K562 (cell line): Measurements from ENCODE around the gene OCA2. TPM values are rescaled to one million over a fixed set of nuclear protein-coding genes. Genes with fewer than 3 reads are reported as not detected.

ENCODE experiments used
- ATAC-seq: fragments of 200-7000 bp; cut with Tn5 transposase; 3 replicates; pipeline ENCODE4 v1.9.1; 2020; ENCODE audit warnings: moderate library complexity
- BruUV-seq: library from RNA; stranded (reverse); fragments of 400-500 nt; replicated peaks from 2 replicates; lab custom pipeline; 2021; lab: Mats Ljungman, UMichigan
- CTCF ChIA-PET: fragments of 300-600 bp; formaldehyde crosslinking; extraction: SDS; loops from one replicate; lab custom pipeline; 2021; ENCODE audit warnings: low intra/inter-chr PET ratio; lab: Yijun Ruan, JAX
- POLR2A ChIA-PET: fragments of 300-600, 350-650 bp; sonication (Branson Sonifier 250); formaldehyde crosslinking; extraction: SDS; loops from one replicate; lab custom pipeline; 2021; ENCODE audit warnings: antibody characterized with exemption, inconsistent platforms; lab: Yijun Ruan, JAX
- DNase-seq, 4 experiments: peaks; one replicate each; pipeline versions ENCODE4 v3.0.0 to v3.0.0-alpha.2; 2011 to 2018; ENCODE audit warnings: low spot score in 3 of 4, mixed read lengths in 3 of 4; ENCODE audit errors: extremely low read depth in 1 of 4
- FAIRE-seq: peaks from 2 replicates; lab custom pipeline; 2011; peaks lifted over from hg19 to GRCh38; lab: Jason Lieb, UNC
- H2AFZ ChIP-seq: 2 replicates; pipeline ENCODE4 v1.6.0; 2011; ENCODE audit warnings: low read depth, low read length, control low read depth, inconsistent platforms
- H3K27ac ChIP-seq: fragments of 200-600 bp; 3 replicates; pipeline ENCODE4 v1.8.0; 2011; ENCODE audit warnings: low read depth, mild to moderate bottlenecking, control low read depth, inconsistent platforms, low read length, moderate library complexity, mixed read lengths; ENCODE audit errors: extremely low read depth
- H3K27me3 ChIP-seq, 2 experiments: fragments of 300-600 bp in 1 of 2; 2 replicates in 1 of 2; 3 replicates in 1 of 2; pipeline versions ENCODE4 v1.6.0 to v1.8.0; 2011; ENCODE audit warnings: inconsistent platforms in 2 of 2, low read length in 2 of 2, mild to moderate bottlenecking in 1 of 2, mixed read lengths in 1 of 2, moderate library complexity in 1 of 2; ENCODE audit not compliant: control insufficient read depth in 2 of 2, insufficient read depth in 2 of 2
- H3K36me3 ChIP-seq: fragments of 300-600 bp; 3 replicates; pipeline ENCODE4 v1.8.0; 2011; ENCODE audit warnings: mild to moderate bottlenecking, low read length, inconsistent platforms; ENCODE audit not compliant: control insufficient read depth, insufficient read depth
- H3K4me1 ChIP-seq, 2 experiments: fragments of 200-600 bp in 1 of 2; replicated peaks in 1 of 2; 2 replicates in 1 of 2; 3 replicates in 1 of 2; pipeline versions ENCODE4 v1.5.1 to v1.8.0; 2011; ENCODE audit warnings: inconsistent platforms in 2 of 2, low read length in 2 of 2, mild to moderate bottlenecking in 1 of 2, mixed read lengths in 1 of 2, moderate library complexity in 1 of 2; ENCODE audit not compliant: control insufficient read depth in 2 of 2, insufficient read depth in 2 of 2
- H3K4me2 ChIP-seq: 2 replicates; pipeline ENCODE4 v1.6.1; 2011; ENCODE audit warnings: low read length, control low read depth, inconsistent platforms, mixed read lengths; ENCODE audit not compliant: insufficient read depth
- H3K4me3 ChIP-seq: fragments of 200-600 bp; sonication (generic), shearing (Covaris generic); 2 replicates; pipeline ENCODE4 v1.5.1; 2016; ENCODE audit warnings: control low read depth, inconsistent platforms
- H3K79me2 ChIP-seq: fragments of 200-600 bp; 3 replicates; pipeline ENCODE4 v1.8.0; 2011; ENCODE audit warnings: low read length, inconsistent platforms; ENCODE audit not compliant: control insufficient read depth, insufficient read depth
- H3K9ac ChIP-seq, 2 experiments: 2 replicates each; pipeline versions ENCODE4 v1.6.0 to v1.6.1; 2011; ENCODE audit warnings: low read depth in 2 of 2, low read length in 2 of 2, control low read depth in 1 of 2, inconsistent platforms in 1 of 2, mild to moderate bottlenecking in 1 of 2, mixed read lengths in 1 of 2; ENCODE audit not compliant: insufficient read depth in 1 of 2
- H3K9me1 ChIP-seq: one replicate; pipeline ENCODE4 v1.6.0; 2011; ENCODE audit warnings: inconsistent platforms, mild to moderate bottlenecking, low read length, moderate library complexity; ENCODE audit not compliant: control insufficient read depth, insufficient read depth
- H3K9me3 ChIP-seq: replicated peaks from 2 replicates; pipeline ENCODE4 v1.5.1; 2011; ENCODE audit warnings: low read depth, low read length, inconsistent platforms; ENCODE audit not compliant: control insufficient read depth, insufficient read depth
- H4K20me1 ChIP-seq: replicated peaks from 2 replicates; pipeline ENCODE4 v1.6.1; 2011; ENCODE audit warnings: low read length, inconsistent platforms, mixed read lengths; ENCODE audit not compliant: control insufficient read depth, insufficient read depth
- CREBBP ChIP-seq: IDR thresholded peaks from one replicate; pipeline ENCODE4 v1.6.1; 2012; ENCODE audit warnings: low read depth, mild to moderate bottlenecking, control low read depth, inconsistent platforms, low read length
- FOS ChIP-seq: IDR thresholded peaks from 3 replicates; pipeline ENCODE4 v1.6.1; 2011; ENCODE audit not compliant: insufficient read length; ENCODE audit errors: extremely low read depth
- GATAD2A ChIP-seq: fragments of 450-650 bp; IDR thresholded peaks from 2 replicates; pipeline ENCODE4 v1.6.1; 2017
- GTF2B ChIP-seq: IDR thresholded peaks from 2 replicates; pipeline ENCODE4 v1.6.1; 2011; ENCODE audit not compliant: insufficient read length; ENCODE audit errors: extremely low read depth
- MTA2 ChIP-seq: fragments of 450-650 bp; IDR thresholded peaks from 2 replicates; pipeline ENCODE4 v1.6.1; 2016; ENCODE audit warnings: low read depth
- NCOA4 ChIP-seq: fragments of 450-650 bp; IDR thresholded peaks from 2 replicates; pipeline ENCODE4 v1.6.1; 2018; ENCODE audit warnings: mild to moderate bottlenecking; ENCODE audit not compliant: partially characterized antibody
- NFATC3 ChIP-seq: fragments of 450-650 bp; IDR thresholded peaks from 2 replicates; pipeline ENCODE4 v1.6.1; 2017; ENCODE audit warnings: mild to moderate bottlenecking
- NFE2 ChIP-seq: IDR thresholded peaks from 2 replicates; pipeline ENCODE4 v1.6.1; 2014; ENCODE audit warnings: antibody characterized with exemption, low read depth
- RBM25 ChIP-seq: fragments of 200-400 bp; formaldehyde crosslinking; IDR thresholded peaks from 2 replicates; pipeline ENCODE4 v1.6.1; 2018; ENCODE audit warnings: low read length, low read depth, moderate library complexity; ENCODE audit not compliant: severe bottlenecking
- ZNF143 ChIP-seq: sonication (generic); formaldehyde crosslinking; IDR thresholded peaks from 2 replicates; pipeline ENCODE4 v1.9.0; 2022; ENCODE audit warnings: mild to moderate bottlenecking, missing genetic modification reagents
- ZNF212 ChIP-seq: fragments of 450-650 bp; formaldehyde crosslinking; IDR thresholded peaks from 2 replicates; pipeline ENCODE4 v1.4.0; 2020; ENCODE audit warnings: mild to moderate bottlenecking
- ZNF354B ChIP-seq: fragments of 250-450 bp; sonication (Bioruptor Pico); IDR thresholded peaks from 2 replicates; pipeline ENCODE4 v1.4.0; 2020
- ZNF445 ChIP-seq: fragments of 250-450 bp; sonication (Bioruptor Pico); IDR thresholded peaks from 2 replicates; pipeline ENCODE4 v1.4.0; 2020; ENCODE audit warnings: low read depth, mild to moderate bottlenecking, moderate library complexity
- WGBS: fragments of 100-300 bp; shearing (Covaris generic); methylation state at CpG from one replicate; pipeline ENCODE4 v1.1.6; 2016; ENCODE audit warnings: low coverage, mixed read lengths; ENCODE audit not compliant: insufficient coverage; ENCODE audit errors: missing lambda C conversion rate; 5-methylcytosine and 5-hydroxymethylcytosine counted together
- in situ Hi-C: fragments of 300-500 bp; cut with MboI; formaldehyde crosslinking; loops from 4 replicates; pipeline ENCODE4 v1.15.0; 2018; ENCODE audit warnings: inconsistent platforms, mixed read lengths
- intact Hi-C: fragments of 100-400 bp; cut with micrococcal nuclease; formaldehyde crosslinking; loops from 2 replicates; pipeline ENCODE4 v1.14.2; 2022
- polyA plus RNA-seq, 8 experiments: library from polyadenylated mRNA; depleted of rRNA in 4 of 8; stranded (reverse) in 5 of 8; unstranded in 3 of 8; fragments of >200 nt; fragmentation: Nextera tagmentation in 2 of 8; fragmentation: Illumina TruSeq in 1 of 8; extraction: Ambion mirVana in 2 of 8; extraction: Trizol in 1 of 8; gene quantifications; 2 replicates each; pipeline versions ENCODE4 v1.2.1 to v1.2.3, GENCODE V29; 2011 to 2014; ENCODE audit warnings: inconsistent platforms in 1 of 8, missing spikeins in 1 of 8
- total RNA-seq, 7 experiments: library from RNA; depleted of rRNA in 6 of 7; stranded (reverse); fragments of >200 nt in 6 of 7; fragmentation: Illumina TruSeq in 2 of 7; extraction: Trizol in 2 of 7; gene quantifications; 2 replicates each; pipeline versions ENCODE4 v1.2.1 to v1.2.3, GENCODE V29; 2011 to 2021; ENCODE audit warnings: low replicate concordance in 1 of 7
- TF ChIP-seq, protein P1 (sequence below): fragments of 250-450 bp; sonication (Bioruptor Pico); IDR thresholded peaks from 2 replicates; pipeline ENCODE4 v1.4.0; 2020; ENCODE audit warnings: mild to moderate bottlenecking

The OCA2 gene
- total and polyA plus RNA-seq, 9 of the 15 experiments (the other 6 are each of a cell fraction or from before 2014, with no cell fraction given), result 0.07 to 0.59 (median 0.17) TPM; not detected in 1

GRCh38 chr15:27866505-27867165 lies 232.5 kb downstream of the OCA2 start (continued):
- no peak for TF ChIP-seq GTF2B
- TF ChIP-seq ZNF143, result no peak
- TF ChIP-seq ZNF212, result no peak
- no peak for TF ChIP-seq NFE2
- no peak for TF ChIP-seq GATAD2A
- no peak for TF ChIP-seq RBM25
- no peak for TF ChIP-seq CREBBP
- no peak for TF ChIP-seq FOS

- Histone ChIP-seq H3K9me3 (no peaks in the 10 kb centered on the region), H4K20me1 (peaks cover 2% of the 10 kb centered on the region; the same call in 1 of the 2 replicates), H3K79me2 (no peaks in the 10 kb centered on the region), H3K27ac (no peak overlapping the region), H3K36me3 (no peaks in the 10 kb centered on the region), H3K4me1 (no peaks in the 10 kb centered on the region), H3K9ac (no peak overlapping the region), H3K9me1 (no peaks in the 10 kb centered on the region), H3K27me3 (peaks cover 5 to 63% of the 10 kb centered on the region in 2 experiments; a peak in 4 of 5 replicates), H3K4me3 (no peak overlapping the region), H3K4me2 (no peak overlapping the region), H2AFZ (no peak overlapping the region)
- ChIA-PET POLR2A (interaction anchor here (1.1 kb wide), 1 partner anchor 46 kb away, joined by 3 read pairs; no protein-coding TSS in a partner anchor), CTCF (no interaction called here)
- FAIRE-seq (no peak), DNase-seq (no peak), ATAC-seq (no peak)
- in situ Hi-C loops (no loop called here), intact Hi-C loops (no loop called here)
- no peak for TF ChIP-seq ZNF354B
- TF ChIP-seq, protein P1, sequence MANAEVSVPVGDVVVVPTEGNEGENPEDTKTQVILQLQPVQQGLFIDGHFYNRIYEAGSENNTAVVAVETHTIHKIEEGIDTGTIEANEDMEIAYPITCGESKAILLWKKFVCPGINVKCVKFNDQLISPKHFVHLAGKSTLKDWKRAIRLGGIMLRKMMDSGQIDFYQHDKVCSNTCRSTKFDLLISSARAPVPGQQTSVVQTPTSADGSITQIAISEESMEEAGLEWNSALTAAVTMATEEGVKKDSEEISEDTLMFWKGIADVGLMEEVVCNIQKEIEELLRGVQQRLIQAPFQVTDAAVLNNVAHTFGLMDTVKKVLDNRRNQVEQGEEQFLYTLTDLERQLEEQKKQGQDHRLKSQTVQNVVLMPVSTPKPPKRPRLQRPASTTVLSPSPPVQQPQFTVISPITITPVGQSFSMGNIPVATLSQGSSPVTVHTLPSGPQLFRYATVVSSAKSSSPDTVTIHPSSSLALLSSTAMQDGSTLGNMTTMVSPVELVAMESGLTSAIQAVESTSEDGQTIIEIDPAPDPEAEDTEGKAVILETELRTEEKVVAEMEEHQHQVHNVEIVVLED, result no peak
- no peak for TF ChIP-seq NFATC3
- no peak for TF ChIP-seq MTA2
- TF ChIP-seq NCOA4, result no peak
- TF ChIP-seq ZNF445 (CRISPR knock-in tag), result no peak
- WGBS, result 0% methylated on average over 3 of the region's 3 CpGs
- no TSS peak for BruUV-seq
These were observed 233.2 kb downstream of the OCA2 start for GRCh38 chr15:27865926-27866325.
